Karpas-422 (cell line): ENCODE data around the gene DHRS1. TPM values are rescaled to one million over a fixed set of nuclear protein-coding genes. Genes with fewer than 3 reads are reported as not detected.

Experiments used
- DNase-seq: peaks from one replicate; pipeline ENCODE4 v3.0.0-alpha.2; 2015
- H2AFZ ChIP-seq: fragments of 200-600 bp; sonication (generic); 2 replicates; pipeline ENCODE4 v1.6.1; 2014; ENCODE audit warnings: antibody characterized with exemption, low read length, mixed read lengths
- H3K27ac ChIP-seq: fragments of 200-600 bp; sonication (generic); 2 replicates; pipeline ENCODE4 v1.5.1; 2014; ENCODE audit warnings: mild to moderate bottlenecking, low read length, moderate library complexity
- H3K27me3 ChIP-seq: fragments of 200-600 bp; sonication (generic); 2 replicates; pipeline ENCODE4 v1.6.1; 2014; ENCODE audit warnings: low read length, mixed read lengths
- H3K36me3 ChIP-seq: fragments of 200-600 bp; sonication (generic); 2 replicates; pipeline ENCODE4 v1.6.1; 2014; ENCODE audit warnings: low read length, mixed read lengths; ENCODE audit not compliant: insufficient read depth
- H3K4me1 ChIP-seq: fragments of 200-600 bp; sonication (generic); 2 replicates; pipeline ENCODE4 v1.6.1; 2014; ENCODE audit warnings: mild to moderate bottlenecking, low read length, mixed read lengths
- H3K4me2 ChIP-seq: fragments of 200-600 bp; sonication (generic); 2 replicates; pipeline ENCODE4 v1.6.1; 2014; ENCODE audit warnings: low read length, low read depth, mild to moderate bottlenecking; ENCODE audit not compliant: poor library complexity, severe bottlenecking
- H3K4me3 ChIP-seq: fragments of 200-600 bp; sonication (generic); 2 replicates; pipeline ENCODE4 v1.5.1; 2014; ENCODE audit warnings: mild to moderate bottlenecking, antibody characterized with exemption, low read length, mixed read lengths
- H3K79me2 ChIP-seq: fragments of 200-600 bp; sonication (generic); 2 replicates; pipeline ENCODE4 v1.6.1; 2014; ENCODE audit warnings: mild to moderate bottlenecking, low read length, mixed read lengths
- H3K9ac ChIP-seq: fragments of 200-600 bp; sonication (generic); 2 replicates; pipeline ENCODE4 v1.6.0; 2014; ENCODE audit warnings: low read length
- H3K9me2 ChIP-seq: fragments of 200-600 bp; sonication (generic), shearing (Covaris generic); replicated peaks from 2 replicates; pipeline ENCODE4 v1.6.0; 2014; ENCODE audit warnings: mild to moderate bottlenecking, low read length, moderate library complexity; ENCODE audit not compliant: insufficient read depth
- H3K9me3 ChIP-seq: fragments of 300-700, 200-600 bp; sonication (generic); 2 replicates; pipeline ENCODE4 v1.6.1; 2014; ENCODE audit warnings: low read length, mixed read lengths
- H4K20me1 ChIP-seq: fragments of 200-600 bp; sonication (generic); 2 replicates; pipeline ENCODE4 v1.6.1; 2014; ENCODE audit warnings: mild to moderate bottlenecking, antibody characterized with exemption, low read length, low read depth; ENCODE audit not compliant: insufficient read depth
- total RNA-seq: library from RNA; depleted of rRNA; stranded (reverse); fragments of >200 nt; shearing (Covaris generic); gene quantifications from 2 replicates; pipeline ENCODE4 v1.2.3, GENCODE V29; 2014; ENCODE audit warnings: low replicate concordance

DHRS1 gene
- total RNA-seq, 1 experiment from 2014 or later = 35.9 TPM

DNA sequence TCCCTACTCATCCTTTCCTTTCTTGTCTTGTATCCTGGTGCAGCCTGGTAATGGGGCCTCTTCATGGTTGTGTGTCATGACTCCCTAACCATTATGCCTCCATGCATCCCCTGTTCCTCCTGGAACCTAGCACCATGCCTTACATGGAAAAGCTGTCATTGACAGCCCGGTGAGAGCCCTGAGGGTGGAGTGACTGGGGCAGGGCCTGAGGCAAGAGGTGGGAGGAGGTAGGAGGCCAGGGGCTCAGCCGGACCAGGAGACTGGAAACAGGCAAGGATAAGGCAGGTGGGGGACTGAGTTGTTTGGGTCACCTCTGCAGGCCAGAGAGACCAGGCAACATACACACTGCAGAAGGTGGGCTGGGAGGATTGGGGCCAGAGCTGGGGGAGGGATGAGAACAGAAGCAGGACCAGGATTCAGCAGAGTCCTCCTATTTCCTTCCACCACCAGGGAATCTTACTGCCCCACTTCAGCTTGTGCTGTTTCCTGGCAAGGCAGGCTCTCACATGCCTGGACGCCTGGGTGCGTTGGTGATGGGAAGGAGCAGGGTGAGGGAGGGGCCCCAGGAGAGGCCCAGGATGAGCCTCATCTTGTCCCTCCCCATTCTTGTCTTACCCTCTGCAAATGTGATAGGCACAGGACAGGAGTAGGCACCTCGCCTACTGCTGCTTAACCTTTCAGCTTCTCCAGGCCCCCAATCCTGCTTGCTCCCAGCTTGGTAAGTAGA lies 10.1 kb upstream of the DHRS1 start, which contains the start of gene LTB4R2:
Gene LTB4R2, plus strand, starts transcription at position 603 of the 727 bp plus-strand sequence. CDS start 525 bp downstream, outside the sequence.
- H3K79me2 ChIP-seq = peaks cover 10% of the 10 kb centered on the region; the same call in 1 of the 2 replicates
- H3K36me3 ChIP-seq = peaks cover 20% of the 10 kb centered on the region; the same call in 1 of the 2 replicates
- H3K4me1 ChIP-seq = peaks cover 29% of the 10 kb centered on the region
- no peak for DNase-seq
- peak within 1 kb of the TSS; percentile 67 for H3K4me2 ChIP-seq
- H3K27ac ChIP-seq = peak within 1 kb of the TSS; percentile 33; the same call in 1 of the 2 replicates
- no peaks in the 10 kb centered on the region for H3K9me2 ChIP-seq
- no peaks in the 10 kb centered on the region; the same call in 1 of the 2 replicates for H4K20me1 ChIP-seq
- H3K4me3 ChIP-seq = peak within 1 kb of the TSS; percentile 64
- no peaks in the 10 kb centered on the region for H3K9me3 ChIP-seq
- no peak within 1 kb of the TSS for H2AFZ ChIP-seq
- no peaks in the 10 kb centered on the region for H3K27me3 ChIP-seq
- H3K9ac ChIP-seq = peak within 1 kb of the TSS; percentile 74

DNA sequence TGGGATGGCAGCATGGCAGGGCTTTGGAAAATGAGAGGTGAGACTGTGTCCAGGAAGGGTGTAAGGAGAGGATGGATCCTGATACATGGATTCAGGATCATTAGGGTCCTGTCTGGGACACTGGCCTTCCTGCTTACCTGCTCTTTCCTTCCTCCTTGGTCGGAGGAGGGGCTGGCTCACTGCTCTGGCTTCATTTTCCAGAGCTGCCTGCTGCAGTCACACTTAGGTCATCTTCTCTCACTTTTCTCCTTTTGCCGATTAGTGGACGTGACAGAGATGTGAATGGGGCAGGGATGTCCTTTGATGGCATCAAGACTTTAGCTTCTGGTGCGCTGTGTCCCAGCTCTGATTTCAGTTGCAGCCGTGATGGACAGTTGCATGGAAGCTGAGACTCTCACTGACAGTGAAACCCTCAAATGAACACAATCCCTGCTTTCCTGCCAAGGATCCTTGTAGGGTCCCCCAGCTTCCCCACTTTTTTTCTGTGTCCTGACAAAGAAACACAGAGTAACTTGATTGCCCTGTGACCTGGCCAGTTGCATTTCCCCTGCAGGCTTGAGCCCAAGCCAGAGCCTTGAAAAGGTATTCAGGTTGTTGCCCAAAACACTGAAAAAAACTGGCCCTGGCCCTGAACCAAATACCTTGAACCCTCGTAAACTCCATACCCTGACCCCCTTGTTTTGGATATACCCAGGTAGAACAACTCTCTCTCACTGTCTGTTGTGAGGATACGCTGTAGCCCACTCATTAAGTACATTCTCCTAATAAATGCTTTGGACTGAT lies 9.0 kb upstream of the DHRS1 start:
- H3K4me2 ChIP-seq = no peak overlapping the region
- peaks cover 29% of the 10 kb centered on the region for H3K4me1 ChIP-seq
- H3K9me3 ChIP-seq = no peaks in the 10 kb centered on the region
- H2AFZ ChIP-seq = no peak overlapping the region
- no peak overlapping the region for H3K27ac ChIP-seq
- H3K4me3 ChIP-seq = no peak overlapping the region
- no peaks in the 10 kb centered on the region; the same call in 1 of the 2 replicates for H4K20me1 ChIP-seq
- H3K79me2 ChIP-seq = peaks cover 10% of the 10 kb centered on the region; the same call in 1 of the 2 replicates
- no peak for DNase-seq
- H3K9me2 ChIP-seq = no peaks in the 10 kb centered on the region
- 0 out of 2 replicates have a peak overlapping the region, but pooled peaks have one; percentile 74 for H3K9ac ChIP-seq
- peaks cover 25% of the 10 kb centered on the region; the same call in 1 of the 2 replicates for H3K36me3 ChIP-seq
- no peaks in the 10 kb centered on the region for H3K27me3 ChIP-seq

DNA sequence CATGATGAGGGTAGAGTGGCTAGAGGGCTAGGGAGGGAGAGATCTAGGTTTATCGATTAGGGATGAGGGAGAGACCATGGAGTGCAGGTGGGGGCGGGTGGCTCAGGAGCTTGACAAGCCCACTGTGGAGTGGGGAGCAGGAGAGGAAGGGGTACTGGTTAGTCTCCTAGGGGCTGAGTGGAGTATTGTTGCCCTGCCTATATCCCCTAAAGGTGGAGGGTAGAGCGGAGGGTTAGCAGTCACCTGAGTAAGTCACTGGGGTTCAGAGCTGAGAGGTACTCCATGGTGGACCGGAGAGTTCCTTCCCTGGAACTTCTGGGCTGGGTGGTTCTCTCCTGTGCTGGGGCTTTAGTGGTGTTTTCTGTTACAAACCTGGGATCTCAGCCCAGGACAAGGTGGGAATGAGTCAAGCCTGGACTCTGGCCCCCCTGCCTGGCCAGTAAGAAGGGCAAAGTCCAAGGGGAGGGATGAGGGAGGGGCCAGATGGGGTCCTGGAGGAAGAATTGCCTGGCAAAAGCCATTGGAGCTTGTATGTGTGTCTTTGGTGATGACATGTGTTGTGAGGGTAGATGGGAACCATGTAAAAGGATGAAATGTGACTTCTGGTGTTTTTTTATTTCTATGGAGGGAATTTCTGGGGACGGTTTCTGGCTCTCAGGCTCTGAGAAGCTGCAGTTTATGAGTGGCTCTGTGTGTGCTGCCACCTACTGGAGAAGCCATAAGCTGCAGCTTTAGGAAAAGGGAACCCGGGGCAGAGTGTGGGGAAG lies 8.2 kb upstream of the DHRS1 start, which contains the start of gene CIDEB:
Gene CIDEB, minus strand, starts transcription at position 403 of the 767 bp plus-strand sequence. Its CDS starts 119 bp downstream, at position 284.
- Histone ChIP-seq H3K4me1 (peaks cover 26% of the 10 kb centered on the region), H3K79me2 (peaks cover 10% of the 10 kb centered on the region; the same call in 1 of the 2 replicates), H2AFZ (no peak within 1 kb of the TSS), H3K27me3 (no peaks in the 10 kb centered on the region), H3K36me3 (peaks cover 29% of the 10 kb centered on the region; the same call in 1 of the 2 replicates), H3K9ac (no peak within 1 kb of the TSS), H3K9me2 (no peaks in the 10 kb centered on the region), H3K4me2 (no peak within 1 kb of the TSS), H4K20me1 (no peaks in the 10 kb centered on the region; the same call in 1 of the 2 replicates), H3K9me3 (no peaks in the 10 kb centered on the region), H3K4me3 (no peak within 1 kb of the TSS), H3K27ac (no peak within 1 kb of the TSS)
- DNase-seq = peak; percentile 90

DNA sequence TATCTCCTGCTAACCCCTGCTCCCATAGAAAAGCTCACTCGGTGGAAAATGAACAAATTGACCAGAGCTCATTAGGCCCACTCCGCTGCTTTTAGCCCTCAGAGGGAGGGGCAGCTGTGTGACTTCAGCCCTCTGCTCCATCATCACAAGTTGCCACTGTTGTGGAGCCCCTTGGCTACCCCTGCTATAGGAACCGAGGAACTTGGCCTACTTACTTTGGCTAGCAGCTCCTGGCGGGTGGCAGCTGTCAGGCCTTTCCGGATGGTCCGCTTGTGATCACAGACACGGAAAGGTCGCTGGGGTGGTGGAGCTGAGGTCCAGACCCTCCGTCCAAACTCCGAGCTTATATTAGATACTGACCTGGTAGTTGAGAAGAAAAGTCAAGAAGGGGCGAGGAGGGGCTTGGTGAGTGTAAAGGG lies 7.6 kb upstream of the DHRS1 start:
- no peak for DNase-seq
- Histone ChIP-seq H3K9ac (no peak overlapping the region), H4K20me1 (no peaks in the 10 kb centered on the region; the same call in 1 of the 2 replicates), H3K27ac (no peak overlapping the region), H3K9me2 (no peaks in the 10 kb centered on the region), H3K4me3 (no peak overlapping the region), H3K4me2 (no peak overlapping the region), H3K4me1 (peaks cover 20% of the 10 kb centered on the region), H2AFZ (no peak overlapping the region), H3K36me3 (peaks cover 35% of the 10 kb centered on the region), H3K9me3 (no peaks in the 10 kb centered on the region), H3K27me3 (no peaks in the 10 kb centered on the region), H3K79me2 (peaks cover 15% of the 10 kb centered on the region; the same call in 1 of the 2 replicates)

DNA sequence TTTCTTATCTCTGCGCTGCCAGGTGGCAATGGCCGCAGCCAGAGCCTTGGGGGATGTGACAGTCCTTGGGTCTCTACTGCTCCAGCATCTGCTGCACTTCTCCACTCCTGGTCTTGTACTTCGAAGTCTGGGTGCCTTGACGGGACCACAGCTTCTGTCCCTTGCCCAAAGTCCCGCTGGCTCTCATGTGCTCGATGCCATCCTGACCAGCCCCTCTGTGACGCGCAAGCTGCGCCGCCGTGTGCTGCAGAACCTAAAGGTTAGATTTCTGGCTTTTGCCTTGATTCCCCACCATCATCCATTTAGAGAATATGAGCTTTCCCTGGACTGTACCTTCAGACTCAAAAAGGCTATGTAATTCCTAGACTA lies 4.4 kb upstream of the DHRS1 start:
- H4K20me1 ChIP-seq = peaks cover 9% of the 10 kb centered on the region; the same call in 1 of the 2 replicates
- no peaks in the 10 kb centered on the region for H3K9me3 ChIP-seq
- H3K36me3 ChIP-seq = peaks cover 34% of the 10 kb centered on the region
- no peak overlapping the region for H2AFZ ChIP-seq
- H3K27ac ChIP-seq = no peak overlapping the region
- DNase-seq = no peak
- peaks cover 38% of the 10 kb centered on the region for H3K79me2 ChIP-seq
- no peak overlapping the region for H3K4me2 ChIP-seq
- no peaks in the 10 kb centered on the region for H3K9me2 ChIP-seq
- peaks cover 15% of the 10 kb centered on the region for H3K4me1 ChIP-seq
- H3K27me3 ChIP-seq = no peaks in the 10 kb centered on the region
- no peak overlapping the region for H3K9ac ChIP-seq
- no peak overlapping the region for H3K4me3 ChIP-seq

GRCh38 chr14:24300326-24300980 lies 873 bp upstream of the DHRS1 start:
- Histone ChIP-seq H3K27ac (no peak overlapping the region), H3K9me3 (no peaks in the 10 kb centered on the region), H3K27me3 (no peaks in the 10 kb centered on the region), H3K79me2 (peaks cover 42% of the 10 kb centered on the region), H2AFZ (no peak overlapping the region), H3K9ac (peak overlapping the region; percentile 82), H3K9me2 (no peaks in the 10 kb centered on the region), H3K4me2 (peak overlapping the region; percentile 94), H3K36me3 (peaks cover 32% of the 10 kb centered on the region), H3K4me1 (peaks cover 34% of the 10 kb centered on the region), H4K20me1 (peaks cover 9% of the 10 kb centered on the region; the same call in 1 of the 2 replicates), H3K4me3 (peak overlapping the region; percentile 84)
- no peak for DNase-seq

DNA sequence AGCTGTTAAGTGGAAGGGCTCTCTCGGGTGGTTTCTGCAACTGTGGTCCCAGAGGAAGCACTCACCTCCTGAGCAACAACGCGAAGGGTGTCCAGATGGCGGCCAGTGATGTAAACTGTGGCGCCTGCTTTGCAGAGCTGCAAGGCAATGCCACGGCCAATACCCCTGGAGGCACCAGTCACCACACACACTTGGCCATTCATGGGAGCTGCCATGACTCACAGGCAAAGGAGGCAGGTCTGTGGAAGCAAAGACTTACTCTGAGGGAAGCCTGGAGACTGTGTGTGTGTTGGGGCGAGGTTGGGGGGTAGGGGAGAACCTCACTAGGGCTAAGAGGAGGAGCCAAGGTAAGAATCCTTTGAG lies 707 bp downstream of the DHRS1 start:
- H3K79me2 ChIP-seq = peaks cover 42% of the 10 kb centered on the region

More for the DNA sequence above, 707 bp downstream of the DHRS1 start:
- Histone ChIP-seq H3K4me1 (peaks cover 34% of the 10 kb centered on the region), H4K20me1 (peaks cover 9% of the 10 kb centered on the region; the same call in 1 of the 2 replicates), H3K27me3 (no peaks in the 10 kb centered on the region), H3K27ac (no peak overlapping the region), H3K9me3 (no peaks in the 10 kb centered on the region), H3K4me3 (peak overlapping the region; percentile 84), H3K4me2 (peak overlapping the region; percentile 94), H3K36me3 (peaks cover 32% of the 10 kb centered on the region), H2AFZ (peak overlapping the region; percentile 79; the same call in 1 of the 2 replicates), H3K9ac (peak overlapping the region; percentile 82), H3K9me2 (no peaks in the 10 kb centered on the region)
- peak; percentile 59 for DNase-seq
